Measurements from ENCODE around the gene GINS3. TPM values are rescaled to one million over a fixed set of nuclear protein-coding genes. Genes with fewer than 3 reads are reported as not detected.

GINS3 gene
- total RNA-seq: 4.3 TPM

DNA sequence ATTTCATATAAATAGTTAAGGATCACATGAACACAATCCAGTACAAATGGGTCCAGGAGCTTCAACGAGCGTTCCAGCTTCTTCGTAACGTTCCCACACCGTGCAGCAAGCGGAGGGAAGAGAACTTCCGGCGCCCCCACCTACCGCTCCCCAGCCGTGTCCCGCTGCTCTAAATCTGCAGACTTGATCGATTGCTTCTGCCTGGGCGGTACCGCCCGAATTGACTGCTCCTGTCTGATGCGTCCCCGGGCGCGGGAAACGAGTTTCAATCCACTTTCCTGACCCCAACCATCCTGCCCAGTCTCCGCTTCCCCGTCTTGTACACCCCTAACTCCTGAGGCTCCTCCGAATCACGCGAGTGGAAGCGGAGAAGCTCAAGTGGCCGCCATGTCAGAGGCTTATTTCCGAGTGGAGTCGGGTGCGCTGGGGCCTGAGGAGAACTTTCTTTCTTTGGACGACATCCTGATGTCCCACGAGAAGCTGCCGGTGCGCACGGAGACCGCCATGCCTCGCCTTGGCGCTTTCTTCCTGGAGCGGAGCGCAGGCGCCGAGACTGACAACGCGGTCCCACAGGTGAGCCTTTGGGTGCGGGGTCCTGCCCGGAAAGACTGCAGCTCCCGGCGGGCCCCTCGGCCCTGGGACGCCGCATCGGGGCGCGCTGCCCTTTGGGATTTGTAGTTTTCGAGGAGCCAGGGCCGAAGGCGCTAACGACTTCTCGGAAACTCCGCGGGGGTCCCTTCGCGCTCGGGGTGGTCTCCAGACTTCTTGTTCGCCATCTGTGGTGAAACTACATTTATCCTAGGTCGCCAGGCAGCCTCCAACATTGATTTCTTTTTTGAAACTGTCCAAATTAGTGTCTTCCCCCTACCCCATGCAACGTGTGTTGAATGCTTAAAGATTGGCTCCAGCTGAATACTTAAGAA, at the start of gene GINS3:
GINS3 (plus strand) TSS at position 257 of the 923 bp plus-strand sequence; CDS start at position 388, 131 bp downstream.
- peak; percentile 55 to 81 (median 79) for DNase-seq (ENCODE audit: low read depth in 2 of 3, low spot score in 2 of 3)

- no peak for DNase-seq (ENCODE audit: low read depth in 2 of 3, low spot score in 2 of 3)
Measured at GRCh38 chr16:58343562-58343961, 48.7 kb upstream of the GINS3 start.

DNA sequence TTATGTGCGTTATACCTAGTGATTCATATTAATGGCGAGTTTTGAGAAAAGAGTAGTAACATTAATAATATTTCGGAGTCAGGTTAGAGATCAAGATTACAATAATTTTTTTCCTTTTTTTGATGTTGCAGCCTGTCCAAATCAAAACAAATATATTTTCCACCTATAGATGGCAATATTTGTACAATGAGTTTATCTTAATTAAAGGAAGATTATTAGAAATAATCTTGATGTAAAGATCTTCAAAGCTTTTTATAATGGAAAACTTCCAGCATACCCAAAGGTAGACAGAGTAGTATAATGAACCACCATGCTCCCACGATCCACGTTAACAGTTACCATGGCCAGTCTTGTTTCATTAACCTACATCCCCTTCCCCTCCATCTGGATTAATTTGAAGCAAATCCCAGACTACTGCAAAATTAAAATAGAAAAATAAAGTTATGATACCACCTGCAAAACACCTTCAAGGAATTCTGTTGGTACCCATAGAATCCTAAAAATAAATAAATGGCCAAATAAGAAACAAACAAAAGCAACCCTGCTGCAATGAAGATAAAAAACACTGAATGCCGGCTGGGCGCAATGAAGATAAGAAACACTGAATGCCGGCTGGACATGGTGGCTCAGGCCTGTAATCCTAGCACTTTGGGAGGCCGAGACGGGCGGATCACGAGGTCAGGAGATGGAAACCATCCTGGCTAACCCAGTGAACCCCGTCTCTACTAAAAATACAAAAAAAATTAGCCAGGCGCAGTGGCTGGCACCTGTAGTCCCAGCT, 46.5 kb upstream of the GINS3 start:
- DNase-seq (ENCODE audit: low read depth in 2 of 3, low spot score in 2 of 3): peak in 1 of 3 donors; percentile 20

GRCh38 chr16:58346831-58347371, 45.4 kb upstream of the GINS3 start:
- DNase-seq (ENCODE audit: low read depth in 2 of 3, low spot score in 2 of 3): no peak

DNA sequence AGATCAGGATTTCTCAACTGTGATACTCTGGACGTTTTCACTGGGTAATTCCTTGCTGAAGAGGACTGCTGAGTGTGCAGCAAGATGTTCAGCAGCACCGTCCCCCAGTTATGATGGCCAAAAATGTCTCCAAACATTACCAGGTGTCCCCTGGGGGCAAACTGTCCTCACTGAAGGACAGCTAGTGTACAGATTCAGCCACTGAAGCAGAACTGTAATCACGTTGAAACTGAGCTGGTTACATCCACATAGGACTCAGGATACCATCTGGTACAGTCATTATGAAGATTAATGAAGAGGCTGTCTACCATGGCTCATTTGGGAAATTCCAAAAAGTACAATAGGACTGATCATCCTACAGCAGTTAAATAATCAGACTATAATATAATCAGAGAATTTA, 43.3 kb upstream of the GINS3 start:
- DNase-seq (ENCODE audit: low read depth in 2 of 3, low spot score in 2 of 3): no peak

- no peak for DNase-seq (ENCODE audit: low read depth in 2 of 3, low spot score in 2 of 3)
Measured at GRCh38 chr16:58352690-58353089, 39.6 kb upstream of the GINS3 start.

DNA sequence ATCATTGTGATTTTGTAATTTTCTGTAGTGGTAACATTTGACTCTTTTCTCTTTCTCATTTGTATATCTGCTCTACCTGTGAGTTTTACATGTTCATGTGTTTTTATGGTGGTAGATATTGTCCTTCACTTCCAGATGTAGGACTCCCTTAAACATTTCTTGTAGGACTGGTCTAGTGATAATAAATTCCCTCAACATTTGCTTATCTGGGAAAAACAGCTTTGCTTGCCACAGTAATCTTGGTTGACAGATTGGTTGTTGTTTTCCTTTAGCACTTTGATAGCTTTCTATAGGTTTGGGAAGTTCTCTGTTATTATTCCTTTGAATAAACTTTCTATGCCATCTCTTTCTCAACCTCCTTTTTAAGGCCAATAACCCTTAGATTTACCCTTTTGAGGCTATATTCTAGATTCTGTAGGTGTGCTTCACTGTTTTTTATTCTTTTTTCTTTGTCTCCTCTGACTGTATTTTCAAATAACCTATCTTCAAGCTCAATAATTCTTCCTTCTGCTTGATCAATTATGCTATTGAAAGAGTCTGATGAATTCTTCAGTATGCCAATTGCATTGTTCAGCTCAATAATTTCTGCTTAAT, 32.1 kb upstream of the GINS3 start:
- no peak for DNase-seq (ENCODE audit: low read depth in 2 of 3, low spot score in 2 of 3)

DNA sequence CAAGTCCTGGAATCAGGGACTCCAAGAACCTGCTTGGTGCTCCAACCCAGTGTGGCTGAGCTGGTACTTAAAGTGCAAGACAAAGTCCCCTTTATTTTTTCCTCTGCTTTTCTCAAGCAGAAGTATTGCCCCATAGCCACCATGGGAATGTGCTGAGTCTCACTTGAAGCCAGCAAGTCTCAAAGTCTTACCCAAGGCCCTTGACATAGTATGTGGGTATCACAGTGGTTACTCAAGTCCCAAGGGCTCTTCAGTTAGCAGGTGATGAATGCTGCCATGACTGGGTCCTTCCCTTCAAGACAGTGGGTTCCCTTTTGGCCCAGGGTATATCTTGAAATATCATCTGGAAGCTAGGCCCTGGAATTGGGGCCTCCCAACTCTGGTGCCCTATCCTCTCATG, 30.5 kb upstream of the GINS3 start:
- DNase-seq (ENCODE audit: low read depth in 2 of 3, low spot score in 2 of 3): no peak

DNA sequence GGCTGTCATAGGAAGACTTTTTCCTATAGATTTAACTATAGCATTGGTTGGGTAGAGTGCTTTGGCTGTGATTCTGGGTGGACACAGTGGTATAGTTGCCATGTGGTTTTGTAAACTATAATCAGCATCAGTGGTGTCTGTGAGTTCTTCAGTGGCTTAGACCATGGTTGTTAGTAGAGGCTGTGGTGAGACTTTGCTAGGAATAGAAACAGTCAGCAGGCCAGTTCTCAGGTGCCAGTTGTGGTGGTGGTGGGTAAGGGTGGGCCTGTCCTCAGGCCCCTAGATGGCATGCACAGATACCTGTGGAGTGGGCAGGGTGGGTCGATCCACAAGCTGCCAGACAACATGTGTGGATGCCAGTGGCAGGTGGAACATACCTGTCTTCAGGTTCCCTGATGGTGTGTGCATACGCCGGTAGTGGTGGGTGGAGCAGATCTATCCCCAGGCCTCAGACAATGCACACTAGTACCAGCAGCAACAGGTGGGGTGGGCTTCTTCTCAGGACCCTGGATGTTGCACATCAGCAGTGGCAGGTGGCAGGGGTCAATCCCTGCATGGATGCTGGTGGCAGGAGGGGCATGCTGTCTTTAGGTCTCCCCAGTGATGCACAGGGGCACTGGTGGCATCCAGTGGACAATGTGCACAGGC, 28.4 kb upstream of the GINS3 start:
- DNase-seq (ENCODE audit: low read depth in 2 of 3, low spot score in 2 of 3): no peak

- DNase-seq (ENCODE audit: low read depth in 2 of 3, low spot score in 2 of 3): no peak
Measured at GRCh38 chr16:58365623-58366022, 26.6 kb upstream of the GINS3 start.

GRCh38 chr16:58366247-58367031, 25.8 kb upstream of the GINS3 start:
- DNase-seq (ENCODE audit: low read depth in 2 of 3, low spot score in 2 of 3): no peak

GRCh38 chr16:58367252-58367651, 25.0 kb upstream of the GINS3 start:
- DNase-seq (ENCODE audit: low read depth in 2 of 3, low spot score in 2 of 3): no peak

- no peak for DNase-seq (ENCODE audit: low read depth in 2 of 3, low spot score in 2 of 3)
Measured at GRCh38 chr16:58371841-58372240, 20.4 kb upstream of the GINS3 start.

- DNase-seq (ENCODE audit: low read depth in 2 of 3, low spot score in 2 of 3): no peak
Measured at GRCh38 chr16:58375386-58375785, 16.9 kb upstream of the GINS3 start.

- no peak for DNase-seq (ENCODE audit: low read depth in 2 of 3, low spot score in 2 of 3)
Measured at GRCh38 chr16:58377932-58378331, 14.3 kb upstream of the GINS3 start.

DNA sequence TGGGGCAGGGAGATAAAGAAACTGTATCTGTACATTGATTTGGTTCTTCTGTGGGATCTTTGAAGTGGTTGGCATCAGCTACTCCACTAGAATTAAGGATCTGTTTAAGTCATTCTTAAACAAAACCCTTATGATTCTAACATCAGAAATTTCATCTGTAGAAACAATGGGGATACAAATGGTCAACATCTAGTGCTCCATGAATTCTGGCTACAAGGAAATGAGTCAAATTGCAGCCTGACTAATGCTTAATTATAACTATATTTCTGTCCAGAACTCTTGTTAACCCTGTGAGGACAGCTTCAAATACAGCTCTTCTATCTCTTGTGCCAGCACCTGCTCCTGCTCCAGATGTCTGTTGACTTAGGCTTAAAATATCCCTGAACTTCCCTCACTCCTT, 13.9 kb upstream of the GINS3 start:
- no peak for DNase-seq (ENCODE audit: low read depth in 2 of 3, low spot score in 2 of 3)

DNA sequence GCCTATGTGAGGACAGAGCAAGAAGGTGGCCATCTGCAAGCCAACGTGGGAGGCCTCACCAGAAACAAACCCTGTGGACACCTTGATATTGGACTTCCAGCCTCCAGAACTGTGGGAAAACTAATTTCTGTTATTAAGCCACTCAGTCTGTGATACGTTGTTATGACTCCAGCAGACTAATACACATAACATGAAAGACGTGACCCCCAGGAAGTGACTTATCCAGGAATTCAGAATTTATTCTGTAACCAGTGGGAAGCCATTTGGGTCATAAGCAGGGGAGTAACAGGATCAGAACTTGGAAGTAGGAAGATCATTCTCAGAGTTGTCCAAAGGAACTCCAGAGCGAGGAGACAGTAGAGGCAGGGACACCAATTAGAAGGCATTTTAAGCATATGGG, 12.5 kb upstream of the GINS3 start:
- DNase-seq (ENCODE audit: low read depth in 2 of 3, low spot score in 2 of 3): no peak

GRCh38 chr16:58381661-58382060, 10.6 kb upstream of the GINS3 start:
- DNase-seq (ENCODE audit: low read depth in 2 of 3, low spot score in 2 of 3): no peak

GRCh38 chr16:58384437-58385055, 7.7 kb upstream of the GINS3 start:
- no peak for DNase-seq (ENCODE audit: low read depth in 2 of 3, low spot score in 2 of 3)

All from hematopoietic multipotent progenitor cell (in vitro differentiated cells).